T-cell (primary cell): ENCODE results near the gene RPS13. TPM values are rescaled to one million over a fixed set of nuclear protein-coding genes. Genes with fewer than 3 reads are reported as not detected.
"Not testable (repeated sequence)": the region's sequence is repeated elsewhere in the genome, so short reads cannot be mapped to it uniquely, and the experiment has no call there.

Source experiments
- ATAC-seq, 4 experiments: fragments of 200-7000 bp in 3 of 4; fragments of 150-1000 bp in 1 of 4; cut with Tn5 transposase; replicated peaks in 1 of 4; 1 replicate in 3 of 4; 2 replicates in 1 of 4; pipeline ENCODE4 v1.10.0; 2021; ENCODE audit warnings: moderate library complexity in 3 of 4, mild to moderate bottlenecking in 2 of 4, moderate number of reproducible peaks in 1 of 4
- CTCF ChIA-PET, 2 donors: fragments of 300-600 bp; sonication (Branson Sonifier 250); formaldehyde crosslinking; loops; one replicate each; lab custom pipeline; 2022; ENCODE audit warnings: antibody characterized with exemption in 2 of 2; lab: Charles Lee
- POLR2A ChIA-PET, 2 donors: fragments of 300-600 bp; sonication (Branson Sonifier 250); formaldehyde crosslinking; loops; one replicate each; lab custom pipeline; 2022; ENCODE audit warnings: antibody characterized with exemption in 2 of 2; lab: Charles Lee
- DNase-seq, 35 experiments: peaks; one replicate each; pipeline versions ENCODE4 v3.0.0 to v3.0.0-alpha.2; 2013 to 2023
- H3K27ac ChIP-seq: one replicate; pipeline ENCODE4 v1.5.1; 2013; ENCODE audit warnings: low read length
- H3K27me3 ChIP-seq, 2 experiments: replicated peaks in 1 of 2; 1 replicate in 1 of 2; 2 replicates in 1 of 2; pipeline versions ENCODE4 v1.6.1 to v1.7.0; 2013; ENCODE audit warnings: low read length in 1 of 2, mixed read lengths in 1 of 2; ENCODE audit not compliant: control insufficient read depth in 2 of 2, insufficient read depth in 2 of 2; ENCODE audit errors: extremely low read depth in 1 of 2
- H3K36me3 ChIP-seq, 2 donors: 1 replicate in 1 of 2; 2 replicates in 1 of 2; pipeline versions ENCODE4 v1.6.1 to v1.7.0; 2013; ENCODE audit warnings: low read length in 1 of 2; ENCODE audit not compliant: control insufficient read depth in 2 of 2, insufficient read depth in 1 of 2; ENCODE audit errors: extremely low read depth in 1 of 2
- H3K4me1 ChIP-seq, 2 experiments: 1 replicate in 1 of 2; 2 replicates in 1 of 2; pipeline versions ENCODE4 v1.6.1 to v1.7.0; 2013; ENCODE audit warnings: low read length in 2 of 2, mixed read lengths in 1 of 2; ENCODE audit not compliant: insufficient read depth in 2 of 2, control insufficient read depth in 1 of 2; ENCODE audit errors: extremely low read depth in 1 of 2
- H3K4me3 ChIP-seq, 2 donors: 1 replicate in 1 of 2; 2 replicates in 1 of 2; pipeline versions ENCODE4 v1.5.1 to v1.7.0; 2013; ENCODE audit warnings: mild to moderate bottlenecking in 2 of 2, low read length in 1 of 2, moderate library complexity in 1 of 2; ENCODE audit not compliant: control insufficient read depth in 1 of 2; ENCODE audit errors: extremely low read depth in 1 of 2
- H3K9me3 ChIP-seq: 2 replicates; pipeline ENCODE4 v1.7.0; 2013
- H3K27ac Mint-ChIP-seq, 2 donors: one replicate each; pipeline ENCODE4 v1.8.0; 2020 to 2021; ENCODE audit warnings: mild to moderate bottlenecking in 2 of 2, mixed read lengths in 2 of 2
- H3K27me3 Mint-ChIP-seq, 2 donors: one replicate each; pipeline ENCODE4 v1.8.0; 2021 to 2022; ENCODE audit warnings: mixed read lengths in 2 of 2
- H3K36me3 Mint-ChIP-seq: one replicate; pipeline ENCODE4 v1.8.0; 2021; ENCODE audit warnings: mixed read lengths
- H3K4me1 Mint-ChIP-seq, 3 donors: one replicate each; pipeline ENCODE4 v1.8.0; 2020 to 2022; ENCODE audit warnings: mixed read lengths in 3 of 3, mild to moderate bottlenecking in 1 of 3
- H3K4me3 Mint-ChIP-seq, 3 donors: one replicate each; pipeline ENCODE4 v1.8.0; 2020 to 2022; ENCODE audit warnings: mild to moderate bottlenecking in 3 of 3, mixed read lengths in 3 of 3, moderate library complexity in 3 of 3
- H3K9me3 Mint-ChIP-seq, 3 donors: one replicate each; pipeline ENCODE4 v1.8.0; 2020 to 2022; ENCODE audit warnings: mixed read lengths in 3 of 3
- WGBS: methylation state at CpG from one replicate; pipeline ENCODE4 v1.1.5; 2013; ENCODE audit warnings: missing lambda C conversion rate; ENCODE audit not compliant: insufficient coverage; 5-methylcytosine and 5-hydroxymethylcytosine counted together
- total RNA-seq, 35 experiments: library from RNA in 6 of 35; stranded (reverse) in 6 of 35; fragments of 120-200 nt in 1 of 35; gene quantifications; one replicate each; pipeline versions ENCODE4 v1.2.1 to v1.2.4 and lab custom pipeline; 2013 to 2026

RPS13 gene
- total RNA-seq, 5 donors from 2014 or later (not counting 1 experiment from before 2014, with no cell fraction given), result 1,534 to 1,829 (median 1,711) TPM

DNA sequence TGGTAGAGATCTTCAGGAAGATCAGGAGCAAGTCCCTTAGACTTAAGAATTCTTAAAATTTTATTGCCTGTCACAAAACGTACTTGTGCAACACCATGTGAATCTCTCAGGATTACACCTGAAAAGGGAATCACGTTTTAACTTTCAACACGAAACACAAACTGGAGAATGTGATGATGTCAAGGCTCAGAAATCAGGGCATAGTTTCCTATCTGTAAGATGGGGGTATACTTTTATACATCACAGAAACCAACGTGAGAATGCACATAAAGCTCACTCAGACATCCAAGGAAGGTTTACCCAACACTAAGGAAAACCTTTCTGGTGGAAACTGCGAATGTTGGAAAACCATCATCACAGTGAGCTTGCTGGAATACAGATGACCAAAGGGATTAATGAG lies 2.0 kb downstream of the RPS13 start:
- H3K27me3 Mint-ChIP-seq, result no peaks in the 10 kb centered on the region
- Histone ChIP-seq H3K27ac (no peak overlapping the region), H3K27me3 (no peaks in the 10 kb centered on the region), H3K4me1 (peaks cover 16 to 27% of the 10 kb centered on the region in 2 experiments), H3K9me3 (no peaks in the 10 kb centered on the region), H3K36me3 (peaks cover 0 to 26% of the 10 kb centered on the region in 2 donors), H3K4me3 (no peak overlapping the region)
- no peaks in the 10 kb centered on the region for H3K9me3 Mint-ChIP-seq
- DNase-seq (no peak), ATAC-seq (no peak)
- WGBS, result no CpG with 5 or more reads among the region's 5 CpGs
- ChIA-PET POLR2A (interaction anchor here (0.8 to 1.0 kb wide), 2 partner anchors 137 to 336 kb away, joined by 3 read pairs; no protein-coding TSS in a partner anchor), CTCF (no interaction called here)
- peak overlapping the region; percentile 24 to 97 for H3K27ac Mint-ChIP-seq
- peaks cover 29% of the 10 kb centered on the region for H3K36me3 Mint-ChIP-seq
- peak overlapping the region; percentile 96 to 99 (median 96) for H3K4me3 Mint-ChIP-seq
- H3K4me1 Mint-ChIP-seq, result peaks cover 44 to 48% (median 45%) of the 10 kb centered on the region in 3 donors

DNA sequence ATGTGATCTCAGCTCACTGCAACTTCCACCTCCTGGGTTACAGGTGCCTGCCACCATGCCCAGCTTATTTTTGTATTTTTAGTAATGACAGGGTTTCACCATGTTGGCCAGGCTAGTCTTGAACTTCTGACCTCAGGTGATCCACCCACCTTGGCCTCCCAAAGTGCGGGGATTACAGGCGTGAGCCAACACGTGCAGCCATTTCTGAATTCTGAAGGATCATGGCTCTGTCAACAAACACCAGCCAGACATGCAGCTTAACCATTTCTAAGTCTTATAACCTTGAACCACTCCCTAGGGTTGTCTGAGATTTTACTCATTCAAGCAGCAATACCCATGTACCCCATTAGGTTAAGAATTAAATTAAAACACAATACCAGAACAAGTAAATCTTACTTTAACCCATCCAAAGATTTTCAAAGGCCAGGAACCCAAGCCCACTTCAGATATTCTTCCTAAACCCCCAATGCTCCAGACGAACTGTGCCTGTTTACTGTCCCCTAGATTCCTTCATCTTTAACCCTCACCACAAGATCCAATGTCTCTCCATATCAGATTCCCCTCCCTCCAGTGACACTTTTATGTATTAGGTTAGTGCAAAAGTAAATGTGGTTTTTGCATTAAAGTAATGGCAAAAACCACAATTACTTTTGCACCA lies 4.0 kb downstream of the RPS13 start:
- peaks cover 41 to 43% (median 43%) of the 10 kb centered on the region in 3 donors for H3K4me1 Mint-ChIP-seq
- ChIA-PET CTCF (no interaction called here), POLR2A (no interaction called here)
- WGBS, result 88% methylated on average over 4 of the region's 4 CpGs
- H3K27ac Mint-ChIP-seq, result no peak overlapping the region
- no peak for ATAC-seq
- H3K36me3 ChIP-seq, result peaks cover 0 to 26% of the 10 kb centered on the region in 2 donors
- peaks cover 29% of the 10 kb centered on the region for H3K36me3 Mint-ChIP-seq
- no peaks in the 10 kb centered on the region for H3K9me3 Mint-ChIP-seq
- no peak for DNase-seq
- peaks cover 16 to 24% of the 10 kb centered on the region in 2 experiments for H3K4me1 ChIP-seq
- no peaks in the 10 kb centered on the region for H3K27me3 Mint-ChIP-seq
- H3K4me3 ChIP-seq, result no peak overlapping the region
- no peak overlapping the region for H3K4me3 Mint-ChIP-seq
- no peak overlapping the region for H3K27ac ChIP-seq
- no peaks in the 10 kb centered on the region for H3K27me3 ChIP-seq
- no peaks in the 10 kb centered on the region for H3K9me3 ChIP-seq

DNA sequence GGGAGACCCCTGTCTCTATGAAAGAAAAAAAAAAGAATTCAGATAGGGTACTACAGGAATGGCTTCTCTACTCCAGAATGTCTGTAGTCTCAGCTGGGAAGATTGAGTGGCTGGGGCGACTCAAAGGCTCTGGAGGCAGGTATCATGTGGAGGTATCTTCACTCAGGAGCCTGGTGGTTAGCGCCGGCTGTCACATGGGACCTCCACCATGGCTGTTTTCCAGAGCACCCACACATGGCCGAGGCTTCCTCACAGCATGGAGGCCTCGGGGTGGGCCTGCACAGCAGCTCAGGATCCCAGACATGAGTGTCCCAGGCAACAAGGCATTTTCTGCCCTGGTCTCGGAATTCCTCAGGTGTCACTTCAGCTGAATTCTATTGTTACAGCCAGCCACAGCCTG lies 10.1 kb downstream of the RPS13 start:
- Histone ChIP-seq H3K27ac (no peak overlapping the region), H3K9me3 (no peaks in the 10 kb centered on the region), H3K36me3 (no peaks in the 10 kb centered on the region), H3K4me1 (no peaks in the 10 kb centered on the region), H3K4me3 (no peak overlapping the region), H3K27me3 (no peaks in the 10 kb centered on the region)
- DNase-seq (no peak), ATAC-seq (no peak)
- CTCF ChIA-PET, result no interaction called here
- 94% methylated on average over 6 of the region's 6 CpGs for WGBS
- Mint-ChIP-seq H3K4me3 (no peak overlapping the region), H3K9me3 (no peaks in the 10 kb centered on the region), H3K4me1 (no peaks in the 10 kb centered on the region), H3K27me3 (no peaks in the 10 kb centered on the region), H3K36me3 (no peaks in the 10 kb centered on the region), H3K27ac (no peak overlapping the region)
- POLR2A ChIA-PET, result interaction anchor here (0.5 to 0.7 kb wide), 2 partner anchors 182 to 240 kb away, joined by 3 read pairs; no protein-coding TSS in a partner anchor

DNA sequence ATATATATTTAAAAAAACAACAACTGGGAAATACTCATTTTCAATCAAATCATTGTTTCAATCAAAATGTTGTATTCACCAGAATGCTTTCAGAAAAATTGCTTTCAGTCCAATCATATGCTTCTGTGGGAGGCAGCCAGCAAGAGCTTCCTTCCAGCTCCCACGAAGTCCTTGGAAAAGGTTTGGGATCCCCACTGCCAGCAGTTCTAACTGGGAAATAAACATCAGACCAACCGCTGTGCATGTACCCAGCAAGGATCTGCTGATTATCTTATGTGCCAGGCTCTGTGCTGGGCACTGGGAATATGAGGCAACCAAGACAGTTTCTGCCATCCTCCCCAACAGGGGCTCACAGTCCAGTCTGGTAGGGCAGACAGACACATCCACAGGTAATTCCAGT lies 10.8 kb downstream of the RPS13 start:
- Mint-ChIP-seq H3K27me3 (no peaks in the 10 kb centered on the region), H3K9me3 (no peaks in the 10 kb centered on the region), H3K4me1 (no peaks in the 10 kb centered on the region), H3K27ac (no peak overlapping the region), H3K36me3 (no peaks in the 10 kb centered on the region), H3K4me3 (no peak overlapping the region)
- Histone ChIP-seq H3K9me3 (no peaks in the 10 kb centered on the region), H3K27me3 (no peaks in the 10 kb centered on the region), H3K4me3 (no peak overlapping the region), H3K4me1 (no peaks in the 10 kb centered on the region), H3K36me3 (no peaks in the 10 kb centered on the region), H3K27ac (no peak overlapping the region)
- WGBS, result 100% methylated on average over 2 of the region's 2 CpGs
- POLR2A ChIA-PET, result no interaction called here
- no peak for DNase-seq
- CTCF ChIA-PET, result no interaction called here
- no peak for ATAC-seq

DNA sequence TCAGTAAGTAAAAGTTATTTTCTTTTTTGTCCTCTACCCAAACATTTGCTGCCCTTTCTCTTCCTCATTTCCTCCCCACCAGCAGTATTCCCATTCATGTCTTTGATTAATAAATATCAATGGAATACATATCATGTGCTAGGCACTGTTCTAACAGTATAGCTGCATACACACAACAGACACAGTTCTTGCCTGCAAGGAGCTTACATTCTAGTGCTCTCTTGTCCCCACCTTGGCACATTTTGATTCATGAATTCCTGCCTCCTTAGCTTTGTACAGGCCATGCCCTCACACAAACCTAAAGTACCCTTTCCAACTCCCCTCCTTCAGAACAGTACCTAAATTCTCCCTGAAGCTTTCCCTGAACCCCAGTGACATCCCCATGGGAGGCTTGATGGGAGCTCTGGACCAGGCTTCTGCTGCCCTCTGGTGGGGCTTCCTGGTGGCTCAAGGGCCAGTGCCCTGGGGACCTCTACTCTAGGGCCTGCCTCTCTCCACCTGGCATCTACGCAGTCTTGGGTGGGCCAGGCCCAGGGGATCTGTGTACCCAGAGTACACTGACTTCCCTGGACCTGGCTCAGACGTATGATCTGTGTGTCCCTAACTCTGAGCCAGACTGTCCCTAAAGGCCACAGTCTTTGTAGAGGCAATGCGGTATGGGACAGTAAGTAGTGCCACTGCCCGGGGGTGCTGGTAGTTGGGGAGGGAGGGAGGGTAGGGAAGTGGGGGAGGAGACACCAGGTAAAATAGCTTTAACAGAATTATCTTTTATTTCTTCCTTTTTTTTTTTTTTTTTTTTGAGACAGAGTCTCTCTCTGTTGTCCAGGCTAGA lies 14.1 kb downstream of the RPS13 start:
- 86% methylated on average over 2 of the region's 4 CpGs for WGBS
- POLR2A ChIA-PET, result no interaction called here
- Mint-ChIP-seq H3K27me3 (no peaks in the 10 kb centered on the region), H3K4me1 (no peaks in the 10 kb centered on the region), H3K27ac (no peak overlapping the region), H3K36me3 (no peaks in the 10 kb centered on the region), H3K4me3 (no peak overlapping the region), H3K9me3 (no peaks in the 10 kb centered on the region)
- Histone ChIP-seq H3K9me3 (no peaks in the 10 kb centered on the region), H3K4me1 (no peaks in the 10 kb centered on the region), H3K4me3 (no peak overlapping the region), H3K27ac (no peak overlapping the region), H3K27me3 (no peaks in the 10 kb centered on the region), H3K36me3 (no peaks in the 10 kb centered on the region)
- peak in 13 of 35 experiments; percentile 8 to 53 (median 19) for DNase-seq
- CTCF ChIA-PET, result interaction anchor here (0.5 to 1.5 kb wide), 7 partner anchors 49 to 394 kb away, joined by 3 to 5 read pairs (median 4); no protein-coding TSS in a partner anchor
- peak in 1 of 4 experiments; percentile 53 for ATAC-seq

DNA sequence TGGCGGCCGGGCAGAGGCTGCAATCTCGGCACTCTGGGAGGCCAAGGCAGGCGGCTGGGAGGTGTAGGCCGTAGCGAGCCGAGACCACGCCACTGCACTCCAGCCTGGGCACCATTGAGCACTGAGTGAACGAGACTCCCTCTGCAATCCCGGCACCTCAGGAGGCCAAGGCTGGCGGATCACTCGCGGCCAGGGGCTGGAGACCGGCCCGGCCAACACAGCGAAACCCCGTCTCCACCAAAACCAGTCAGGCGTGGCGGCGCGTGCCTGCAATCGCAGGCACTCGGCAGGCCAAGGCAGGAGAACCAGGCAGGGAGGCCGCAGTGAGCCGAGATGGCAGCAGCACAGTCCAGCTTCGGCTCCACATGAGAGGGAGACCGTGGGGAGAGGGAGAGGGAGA lies 26.3 kb downstream of the RPS13 start:
- 98% methylated on average over 8 of the region's 27 CpGs for WGBS
- H3K27me3 Mint-ChIP-seq, POLR2A ChIA-PET, H3K27ac Mint-ChIP-seq, DNase-seq, H3K27me3 ChIP-seq, H3K9me3 Mint-ChIP-seq, H3K27ac ChIP-seq, H3K36me3 ChIP-seq, ATAC-seq, H3K4me3 ChIP-seq, H3K4me1 ChIP-seq, CTCF ChIA-PET, H3K36me3 Mint-ChIP-seq, H3K4me3 Mint-ChIP-seq, H3K9me3 ChIP-seq, H3K4me1 Mint-ChIP-seq: not testable (repeated sequence)
